HEK293 (cell line): ENCODE results near the gene BCORL1.

Experiments
- CTCF ChIP-seq: fragments of 450-650 bp; formaldehyde crosslinking; IDR thresholded peaks from 2 replicates; pipeline ENCODE4 v1.5.1; 2016; ENCODE audit warnings: missing biosample characterization, missing genetic modification characterization
- MYNN ChIP-seq: fragments of 450-650 bp; formaldehyde crosslinking; IDR thresholded peaks from 2 replicates; pipeline ENCODE4 v1.5.1; 2016; ENCODE audit warnings: missing biosample characterization, missing genetic modification characterization, borderline replicate concordance
- ZBTB21 ChIP-seq: fragments of 450-650 bp; formaldehyde crosslinking; IDR thresholded peaks from 2 replicates; pipeline ENCODE4 v1.5.1; 2017; ENCODE audit warnings: missing biosample characterization, missing genetic modification characterization
- ZFP41 ChIP-seq: fragments of 450-650 bp; formaldehyde crosslinking; IDR thresholded peaks from 2 replicates; pipeline ENCODE4 v1.5.1; 2016; ENCODE audit warnings: missing biosample characterization, missing genetic modification characterization, borderline replicate concordance
- ZNF549 ChIP-seq: fragments of 450-650 bp; IDR thresholded peaks from 2 replicates; pipeline ENCODE4 v1.5.1; 2018; ENCODE audit warnings: missing biosample characterization, missing genetic modification characterization, mild to moderate bottlenecking, inconsistent platforms, moderate library complexity
- ZNF704 ChIP-seq: fragments of 450-650 bp; formaldehyde crosslinking; IDR thresholded peaks from 2 replicates; pipeline ENCODE4 v1.5.1; 2016; ENCODE audit warnings: missing biosample characterization, missing genetic modification characterization
- TF ChIP-seq, protein P1 (sequence below): fragments of 450-650 bp; formaldehyde crosslinking; IDR thresholded peaks from 2 replicates; pipeline ENCODE4 v1.5.1; 2016; ENCODE audit warnings: missing biosample characterization, missing genetic modification characterization

- TF ChIP-seq ZNF704 (no peak), MYNN (tag by site-specific recombination) (no peak), CTCF (tag by site-specific recombination) (no peak), ZBTB21 (tag by site-specific recombination) (no peak), ZFP41 (no peak), ZNF549 (tag by site-specific recombination) (no peak)
- TF ChIP-seq, protein P1, sequence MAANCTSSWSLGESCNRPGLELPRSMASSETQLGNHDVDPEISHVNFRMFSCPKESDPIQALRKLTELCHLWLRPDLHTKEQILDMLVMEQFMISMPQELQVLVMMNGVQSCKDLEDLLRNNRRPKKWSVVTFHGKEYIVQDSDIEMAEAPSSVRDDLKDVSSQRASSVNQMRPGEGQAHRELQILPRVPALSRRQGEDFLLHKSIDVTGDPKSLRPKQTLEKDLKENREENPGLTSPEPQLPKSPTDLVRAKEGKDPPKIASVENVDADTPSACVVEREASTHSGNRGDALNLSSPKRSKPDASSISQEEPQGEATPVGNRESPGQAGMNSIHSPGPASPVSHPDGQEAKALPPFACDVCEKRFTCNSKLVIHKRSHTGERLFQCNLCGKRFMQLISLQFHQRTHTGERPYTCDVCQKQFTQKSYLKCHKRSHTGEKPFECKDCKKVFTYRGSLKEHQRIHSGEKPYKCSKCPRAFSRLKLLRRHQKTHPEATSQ (tag by site-specific recombination): no peak
Measured at GRCh38 chrX:129934952-129935351, 47.5 kb upstream of the BCORL1 start.
